ENCODE results near the gene SIAE.

The SIAE gene

GRCh38 chr11:124673333-124674167 lies at the start of gene SIAE, which contains the start of gene SPA17:
Gene SIAE (minus strand): TSS chr11:124673739. CDS start chr11:124673708, 31 bp downstream.
Gene SPA17 (plus strand): TSS chr11:124673904. CDS start chr11:124675265, 1,361 bp downstream.
- peak within 1 kb of the TSS; percentile 65 for H3K4me3 ChIP-seq (ENCODE audit: low read depth, low read length)
- TF ChIP-seq CTCF (IDR thresholded peaks at IDR 0.05; ENCODE audit: low read depth, low read length) = no peak

- no peak for TF ChIP-seq CTCF (IDR thresholded peaks at IDR 0.05; ENCODE audit: low read depth, low read length)
- no peak overlapping the region for H3K4me3 ChIP-seq (ENCODE audit: low read depth, low read length)
These were observed 48.6 kb upstream of the SIAE start for GRCh38 chr11:124722176-124722575.

- H3K4me3 ChIP-seq (ENCODE audit: low read depth, low read length) = no peak overlapping the region
- TF ChIP-seq CTCF (IDR thresholded peaks at IDR 0.05; ENCODE audit: low read depth, low read length) = no peak
These were observed 46.0 kb upstream of the SIAE start for GRCh38 chr11:124719534-124719933.

GRCh38 chr11:124718801-124719200 lies 45.3 kb upstream of the SIAE start:
- no peak for TF ChIP-seq CTCF (IDR thresholded peaks at IDR 0.05; ENCODE audit: low read depth, low read length)
- peak overlapping the region; percentile 53 for H3K4me3 ChIP-seq (ENCODE audit: low read depth, low read length)

GRCh38 chr11:124717786-124718651 lies 44.5 kb upstream of the SIAE start:
- H3K4me3 ChIP-seq (ENCODE audit: low read depth, low read length) = peak overlapping the region; percentile 53

GRCh38 chr11:124717421-124717785 lies 43.9 kb upstream of the SIAE start:
- H3K4me3 ChIP-seq (ENCODE audit: low read depth, low read length) = peak overlapping the region; percentile 53
- TF ChIP-seq CTCF (IDR thresholded peaks at IDR 0.05; ENCODE audit: low read depth, low read length) = no peak

More at GRCh38 chr11:124717786-124718651, 44.5 kb upstream of the SIAE start:
- no peak for TF ChIP-seq CTCF (IDR thresholded peaks at IDR 0.05; ENCODE audit: low read depth, low read length)
